NCI-H2196 treated with DMSO at 0.1 percent for 48 hours (cell line): Measurements from ENCODE around the gene IGF1R.

ENCODE experiments used
- DNase-seq: peaks from one replicate; lab custom pipeline; 2025; ENCODE audit not compliant: unreplicated experiment; lab: John Stamatoyannopoulos, UW

Gene IGF1R

DNA sequence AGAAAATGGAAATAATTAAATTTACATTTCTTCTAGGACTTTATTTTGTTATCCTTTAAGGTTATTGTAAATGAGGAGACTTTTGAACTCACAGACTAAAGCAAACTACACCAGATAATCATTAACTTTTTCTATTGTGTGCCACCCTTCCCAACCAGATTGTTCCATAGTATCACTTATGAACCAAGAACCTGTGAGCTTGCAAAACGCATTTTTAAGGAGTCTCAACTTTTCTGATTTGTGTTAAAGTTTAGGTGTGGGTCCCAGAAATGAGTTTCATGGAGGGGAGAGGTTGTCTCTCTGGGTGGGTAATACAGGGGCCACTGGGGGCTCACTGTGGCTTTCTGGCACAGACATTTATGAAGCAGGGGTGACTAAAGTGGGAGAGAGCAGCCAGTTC is 75.7 kb downstream of the IGF1R start:
- no peak for DNase-seq

DNA sequence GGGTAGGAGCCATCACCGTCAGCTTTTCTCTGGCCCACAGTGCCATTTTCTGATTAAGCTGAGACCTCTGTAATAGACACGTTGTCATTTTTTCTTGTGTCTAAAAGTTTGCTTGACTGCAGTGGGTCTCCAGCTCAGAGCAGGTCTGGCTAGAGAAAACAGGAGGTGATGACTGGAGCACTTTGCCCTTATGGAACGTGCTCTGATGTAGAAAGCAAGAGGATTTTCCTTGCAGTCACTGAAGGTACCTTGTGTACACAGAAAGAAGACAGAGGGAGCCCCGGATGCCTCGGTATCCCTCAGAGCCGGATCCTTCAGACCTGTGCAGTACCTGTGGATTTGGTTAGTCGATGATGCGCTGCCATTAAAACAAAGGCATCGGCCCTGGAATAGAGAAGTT is 76.2 kb downstream of the IGF1R start:
- no peak for DNase-seq

DNA sequence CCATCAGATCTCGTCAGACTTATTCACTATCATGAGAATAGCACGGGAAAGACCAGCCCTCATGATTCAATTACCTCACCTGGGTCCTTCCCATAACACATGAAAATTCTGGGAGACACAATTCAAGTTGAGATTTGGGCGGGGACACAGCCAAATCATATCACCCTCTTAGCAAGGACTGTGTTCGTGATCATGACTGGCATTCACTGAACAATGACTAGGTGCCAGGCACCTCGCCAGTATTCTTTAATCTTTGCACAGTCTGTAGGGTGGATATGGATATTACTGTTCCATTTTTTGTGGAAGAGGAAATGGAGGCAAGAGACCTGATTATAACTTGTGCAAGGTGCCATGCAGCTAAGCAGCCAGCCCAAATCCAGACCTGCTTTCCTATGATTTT is 77.5 kb downstream of the IGF1R start:
- DNase-seq = no peak

DNA sequence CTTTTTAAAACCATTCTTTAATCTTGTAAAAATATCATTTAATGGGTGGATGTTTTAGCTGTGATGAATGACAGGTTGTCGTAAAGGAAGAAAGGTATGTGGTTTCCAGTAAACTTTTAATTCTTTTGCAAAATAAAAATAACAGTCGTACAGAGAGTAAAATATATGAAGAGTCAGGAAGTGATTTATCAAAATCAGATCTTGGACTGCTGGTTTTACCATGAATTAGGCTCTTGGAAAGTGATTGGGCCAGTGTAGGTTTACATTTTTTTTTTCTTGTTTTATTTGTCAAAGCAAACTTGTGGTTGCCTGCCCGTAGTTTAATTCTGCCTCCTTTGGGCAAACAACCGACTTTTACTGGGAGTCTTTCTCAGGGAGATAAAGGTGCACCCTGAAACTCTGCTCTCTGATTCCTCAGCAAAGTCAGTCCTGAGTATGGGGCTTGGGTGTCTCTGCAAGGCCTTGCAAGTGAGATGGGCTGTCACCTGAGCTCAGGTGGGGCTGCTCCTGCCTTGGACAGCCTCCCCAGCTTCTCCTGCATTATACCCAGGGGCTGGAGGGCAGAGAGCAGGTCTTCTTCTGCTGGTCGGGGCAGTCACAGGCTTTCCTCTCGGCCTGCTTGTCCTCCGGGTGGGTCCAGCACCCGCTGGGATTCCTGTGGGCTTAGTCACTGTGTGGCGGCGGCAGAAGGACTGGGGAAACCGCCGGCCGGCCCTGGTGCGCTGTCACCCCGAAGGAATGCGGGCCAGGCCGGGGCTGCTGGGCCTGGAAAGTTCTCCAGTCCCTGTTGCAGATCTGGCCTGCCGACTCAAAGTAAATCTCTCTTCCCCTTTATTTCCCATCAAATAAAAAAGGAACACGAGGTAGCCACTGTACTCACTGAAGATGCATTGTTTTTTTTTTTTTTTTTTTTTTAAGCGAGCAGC is 79.0 kb downstream of the IGF1R start:
- DNase-seq = no peak

DNA sequence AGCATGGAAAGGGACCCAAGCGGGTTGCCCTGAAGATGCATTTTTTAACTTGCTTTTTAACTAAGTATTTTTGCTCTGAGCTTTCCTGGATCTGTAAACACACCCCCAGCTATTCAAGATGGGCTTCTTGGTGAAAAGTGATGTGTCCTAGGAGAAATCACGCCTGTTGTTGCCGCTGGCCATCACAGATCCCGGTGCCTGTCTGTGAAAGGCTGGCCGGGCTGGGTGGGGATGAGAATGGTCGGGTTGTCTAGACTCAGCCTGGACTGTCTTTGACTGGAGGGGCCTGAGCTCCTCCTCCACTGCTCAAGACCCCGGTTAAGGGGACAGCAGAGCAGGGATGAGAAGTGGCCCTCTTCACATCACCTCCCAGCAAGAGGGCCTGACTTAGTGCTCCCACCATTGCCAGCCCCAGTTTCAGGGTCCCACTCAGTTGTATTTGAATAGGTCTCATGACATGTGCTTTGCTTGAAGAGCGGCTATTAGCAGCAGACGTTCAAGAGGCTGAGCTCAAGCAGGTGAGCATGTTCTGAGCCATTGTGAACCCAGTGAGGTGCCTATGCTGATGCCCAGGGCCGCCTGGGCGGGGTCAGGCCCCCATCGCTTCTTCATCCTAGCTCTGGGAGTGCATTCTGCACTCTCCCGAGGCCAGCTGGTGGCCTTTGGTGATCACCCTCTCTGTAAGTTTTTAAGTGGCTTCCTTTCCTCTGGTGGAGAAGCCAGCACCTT is 79.9 kb downstream of the IGF1R start:
- no peak for DNase-seq

DNA sequence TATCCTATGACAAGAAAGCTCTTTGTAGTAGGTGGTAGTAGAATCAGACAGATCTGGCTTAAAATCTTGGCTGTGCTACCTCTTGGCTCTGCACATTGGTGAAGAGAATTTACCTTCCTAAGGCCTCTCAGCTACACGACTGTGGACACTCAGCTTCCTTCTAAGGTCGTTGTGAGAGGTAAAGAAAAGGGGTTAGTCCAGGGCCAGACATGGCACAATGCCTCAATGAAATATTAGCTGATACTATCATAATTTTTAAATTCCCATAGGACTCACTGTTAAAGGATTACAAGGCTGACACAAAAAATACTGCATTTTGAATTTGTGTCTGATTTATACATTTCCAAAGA is 80.4 kb downstream of the IGF1R start:
- no peak for DNase-seq

DNA sequence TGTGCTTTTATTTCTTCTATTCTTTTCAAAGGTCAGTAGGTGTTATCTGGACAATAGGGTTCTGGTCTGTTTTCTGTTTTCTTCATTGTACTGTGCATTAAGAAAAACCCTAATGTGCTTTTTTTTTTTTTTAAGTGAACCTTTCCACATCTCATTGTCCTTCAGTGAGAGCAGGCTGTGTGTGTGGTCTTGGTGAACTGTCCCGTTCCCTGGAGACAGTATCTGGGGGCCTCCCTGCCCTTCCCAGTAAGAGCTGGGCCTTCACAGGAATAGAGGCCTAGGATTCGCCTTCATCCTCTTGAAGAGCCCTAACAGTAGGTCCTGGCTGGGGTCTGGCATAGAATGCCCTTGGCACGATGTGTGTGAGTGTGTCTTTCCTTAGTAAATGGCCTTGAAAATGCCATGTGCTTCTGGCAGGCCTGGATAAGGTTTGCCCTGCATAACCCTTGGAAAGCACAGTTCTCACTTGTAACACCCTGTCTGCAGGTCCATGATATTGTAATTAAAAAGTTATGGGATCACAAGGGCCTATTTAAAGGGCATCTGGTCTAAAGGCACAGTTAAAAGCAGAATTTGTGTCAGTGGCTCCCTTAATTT is 81.2 kb downstream of the IGF1R start:
- no peak for DNase-seq

DNA sequence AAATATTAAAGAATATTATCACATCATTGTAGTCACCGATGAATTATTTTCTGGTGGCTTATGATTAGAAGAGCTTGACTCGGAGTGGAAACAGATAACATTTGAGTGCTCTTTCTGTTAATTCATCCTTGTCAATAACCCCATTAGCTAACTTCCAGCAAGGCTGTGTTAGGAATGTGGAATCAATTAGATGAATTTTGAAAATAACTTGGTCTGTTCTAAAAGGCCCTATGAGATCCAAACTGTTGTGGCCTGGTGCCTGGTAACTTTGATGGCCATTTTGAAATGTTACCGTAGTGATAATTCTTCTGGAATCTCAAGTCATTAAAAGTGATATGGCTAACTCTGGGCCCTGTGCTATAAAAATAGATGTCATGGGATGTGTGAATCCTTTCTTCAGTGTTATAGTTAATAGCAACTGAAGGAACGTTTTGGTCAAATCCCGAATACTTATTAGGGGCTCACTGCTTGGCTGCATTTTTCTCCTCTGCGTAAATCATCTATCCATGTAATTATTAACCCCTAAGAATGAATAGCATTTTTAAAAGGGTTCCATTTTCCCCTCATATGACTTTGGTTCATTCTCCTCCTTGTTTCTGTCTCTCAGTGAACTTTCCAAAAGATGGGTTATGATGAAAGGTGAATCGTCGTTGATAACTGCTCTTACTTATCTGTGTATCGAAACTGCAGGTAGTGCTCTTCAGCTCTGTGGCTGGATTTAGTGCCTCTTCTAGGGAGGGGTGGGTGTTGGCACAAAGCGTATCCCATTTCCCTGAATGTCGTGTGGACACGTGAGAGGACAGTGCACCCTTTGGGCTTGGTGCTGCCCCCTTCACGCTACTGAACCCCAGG is 82.7 kb downstream of the IGF1R start:
- no peak for DNase-seq

DNA sequence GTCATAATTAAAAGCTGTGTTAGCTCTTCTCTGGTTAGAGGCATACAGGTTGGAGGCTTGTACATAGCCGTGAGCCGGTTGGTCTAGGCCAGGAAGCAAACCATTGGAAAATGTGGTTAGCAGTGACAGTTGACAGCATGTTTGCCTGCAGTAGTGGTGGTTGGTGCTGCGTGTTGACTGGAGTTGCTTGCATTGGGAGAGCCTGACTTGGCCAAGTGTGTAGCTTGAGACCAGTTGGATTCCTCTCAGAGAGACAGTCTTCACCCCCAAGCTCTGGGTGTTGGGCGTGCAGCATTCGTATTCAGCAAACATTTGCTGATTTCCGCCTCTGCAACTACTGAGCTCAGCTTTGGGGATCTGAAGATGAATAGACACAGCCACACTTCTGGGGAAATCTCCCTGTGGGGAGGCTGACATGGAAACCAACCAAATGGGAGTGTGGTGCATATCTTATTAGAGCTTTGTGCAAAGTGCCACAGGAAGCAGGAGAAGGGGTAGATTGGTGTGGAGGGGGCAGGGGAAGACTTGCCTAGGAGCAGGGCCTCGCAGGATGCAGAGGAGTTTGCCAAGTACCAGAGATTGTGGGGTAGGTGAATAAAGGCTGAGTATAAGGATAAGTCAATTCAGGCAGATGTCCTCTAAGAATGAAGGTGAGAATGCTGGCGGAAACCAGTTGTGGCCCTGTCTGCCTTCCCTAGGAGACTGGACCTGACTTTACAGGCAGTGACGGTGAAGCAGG is 83.5 kb downstream of the IGF1R start:
- DNase-seq = no peak

DNA sequence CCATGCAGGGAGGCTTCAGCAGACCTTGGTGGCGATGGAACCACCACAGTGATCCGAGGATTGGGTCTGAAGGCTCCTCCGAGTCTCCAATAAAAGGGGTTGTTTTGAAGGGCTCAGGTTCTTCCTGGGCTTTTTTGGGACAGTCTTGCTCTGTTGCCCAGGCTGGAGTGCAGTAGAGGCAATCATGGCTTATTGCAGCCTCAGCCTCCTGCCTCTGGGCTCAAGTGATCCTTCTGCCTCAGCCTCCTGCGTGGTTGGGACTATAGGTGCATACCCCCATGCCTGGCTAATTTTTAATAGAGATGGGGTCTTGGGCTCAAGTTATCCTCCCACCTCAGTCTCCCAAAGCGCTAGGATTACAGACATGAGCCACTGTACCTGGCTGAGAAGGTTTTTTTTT is 84.8 kb downstream of the IGF1R start:
- no peak for DNase-seq

DNA sequence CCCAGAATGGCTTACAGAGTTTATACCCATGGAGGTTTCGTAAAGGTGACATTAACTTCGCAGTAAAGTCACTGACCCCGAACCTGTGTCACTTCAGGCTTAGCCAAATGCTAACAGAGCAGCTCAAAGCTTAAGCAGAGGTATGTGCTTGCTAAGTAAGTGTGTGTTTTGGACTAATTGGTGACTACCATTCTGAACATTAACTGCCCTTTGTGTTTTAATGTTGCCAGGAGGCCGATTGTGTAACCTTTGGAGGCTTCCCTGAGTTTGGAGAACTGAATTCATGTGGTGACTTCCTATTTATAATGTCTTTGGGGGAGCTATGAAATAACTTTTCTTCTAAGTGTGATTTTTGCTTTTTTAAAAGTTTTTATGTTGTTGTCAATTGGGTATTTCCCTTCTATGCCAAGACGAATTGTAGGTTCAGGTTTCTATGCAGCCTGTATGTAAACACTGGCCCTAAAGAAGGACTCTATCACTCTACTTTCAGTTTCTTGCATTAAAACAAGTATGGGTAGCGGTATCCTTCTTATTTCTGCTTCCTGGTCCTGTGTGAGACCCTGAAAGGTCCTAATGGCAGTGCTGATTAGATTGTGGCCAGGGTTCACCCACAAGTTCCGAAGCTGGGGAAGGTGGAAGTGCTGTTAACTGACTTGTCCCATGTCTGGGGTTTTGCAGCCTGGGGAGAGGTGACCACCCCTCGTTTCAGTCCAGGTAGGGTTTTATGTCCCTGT is 86.3 kb downstream of the IGF1R start:
- DNase-seq = no peak

DNA sequence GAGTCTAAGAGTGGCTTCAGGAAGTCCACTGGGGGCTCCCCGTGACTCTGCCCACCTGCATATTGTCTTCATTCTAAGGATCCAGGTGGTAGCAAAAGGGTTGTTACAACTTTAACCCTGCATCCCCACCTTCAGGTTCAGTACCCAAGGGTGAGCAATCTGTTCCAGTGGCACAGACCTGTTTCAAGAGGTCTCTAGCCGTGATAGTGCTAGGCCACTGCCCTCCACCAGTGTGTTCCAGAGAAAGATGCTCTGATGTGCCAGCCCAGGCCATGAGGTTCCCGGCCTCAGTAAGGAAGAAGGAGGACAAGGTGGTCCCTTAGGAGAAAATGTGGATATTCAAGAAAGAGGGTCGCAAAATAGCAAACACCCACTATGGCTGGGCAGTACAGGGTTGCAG is 87.0 kb downstream of the IGF1R start:
- no peak for DNase-seq

DNA sequence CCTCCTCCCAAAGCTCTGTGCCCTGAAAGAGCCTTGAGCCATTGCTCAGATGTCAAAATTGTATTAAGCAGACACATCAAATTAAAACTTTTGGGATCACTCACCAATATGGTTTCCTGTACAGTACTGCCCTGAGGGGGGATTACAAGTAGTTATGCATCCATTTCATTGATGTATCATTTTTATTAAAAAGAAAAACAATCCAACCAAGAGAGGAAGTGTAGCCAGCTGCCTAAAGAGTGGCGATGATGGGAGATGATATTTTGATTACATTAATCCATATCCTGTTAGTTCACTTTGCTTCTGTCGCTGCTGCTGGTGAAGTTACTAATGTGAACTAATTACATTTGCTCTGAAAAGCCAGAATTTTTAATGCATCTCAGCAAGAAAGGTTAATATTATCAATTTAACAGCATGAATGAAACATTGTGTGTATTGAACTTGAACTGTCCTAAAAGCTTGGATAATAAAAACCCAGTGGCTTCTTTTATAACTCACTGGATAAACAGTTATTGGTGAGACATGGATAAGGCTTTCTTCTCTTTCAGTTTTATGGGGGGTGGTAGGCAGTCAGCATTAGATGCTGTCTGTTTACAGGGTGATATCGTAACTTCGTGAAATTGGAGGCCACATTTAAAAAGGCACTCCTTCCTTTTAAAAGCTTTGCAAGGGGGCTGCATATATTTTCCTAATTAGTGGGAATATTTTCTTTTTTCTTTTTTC is 87.7 kb downstream of the IGF1R start:
- DNase-seq = no peak

DNA sequence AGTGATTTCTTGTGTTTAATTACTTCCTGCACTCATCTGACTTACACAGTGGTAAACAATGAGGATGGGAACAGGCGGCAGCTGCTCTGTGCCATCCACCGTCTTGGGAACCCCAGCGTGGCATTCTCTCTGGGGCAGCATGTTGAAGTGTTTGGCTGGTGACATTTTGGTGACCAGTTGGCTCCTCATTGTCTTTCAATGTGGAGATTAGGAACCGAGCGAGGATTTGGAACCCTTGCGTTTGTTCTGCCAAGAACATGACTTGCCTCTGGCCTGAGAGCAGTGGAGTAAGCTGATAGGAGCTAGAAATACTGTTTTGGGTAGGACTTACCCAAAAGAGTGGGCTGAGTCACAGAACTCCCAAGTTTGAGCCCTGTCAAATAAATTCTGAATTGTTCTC is 88.8 kb downstream of the IGF1R start:
- no peak for DNase-seq

DNA sequence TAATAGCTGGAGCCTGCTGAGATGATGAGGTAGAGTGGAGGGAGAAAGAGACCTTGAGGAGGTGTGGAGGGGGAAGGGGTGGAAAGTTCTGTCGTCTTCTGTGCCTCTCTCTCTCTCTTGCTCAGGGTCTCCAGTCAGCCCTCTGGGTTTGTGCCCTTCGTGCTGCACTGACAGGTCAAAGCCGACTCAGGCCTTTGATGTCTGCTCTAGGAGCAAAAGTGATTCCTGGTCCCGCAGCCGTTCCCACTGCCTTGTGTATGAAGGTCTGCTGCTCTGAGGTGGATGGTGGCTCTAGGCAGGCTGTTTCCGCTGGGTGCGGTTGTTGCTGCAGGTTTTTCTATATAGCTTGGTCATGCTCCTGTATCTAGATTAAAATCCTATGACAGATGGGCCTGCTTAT is 89.4 kb downstream of the IGF1R start:
- DNase-seq = no peak

DNA sequence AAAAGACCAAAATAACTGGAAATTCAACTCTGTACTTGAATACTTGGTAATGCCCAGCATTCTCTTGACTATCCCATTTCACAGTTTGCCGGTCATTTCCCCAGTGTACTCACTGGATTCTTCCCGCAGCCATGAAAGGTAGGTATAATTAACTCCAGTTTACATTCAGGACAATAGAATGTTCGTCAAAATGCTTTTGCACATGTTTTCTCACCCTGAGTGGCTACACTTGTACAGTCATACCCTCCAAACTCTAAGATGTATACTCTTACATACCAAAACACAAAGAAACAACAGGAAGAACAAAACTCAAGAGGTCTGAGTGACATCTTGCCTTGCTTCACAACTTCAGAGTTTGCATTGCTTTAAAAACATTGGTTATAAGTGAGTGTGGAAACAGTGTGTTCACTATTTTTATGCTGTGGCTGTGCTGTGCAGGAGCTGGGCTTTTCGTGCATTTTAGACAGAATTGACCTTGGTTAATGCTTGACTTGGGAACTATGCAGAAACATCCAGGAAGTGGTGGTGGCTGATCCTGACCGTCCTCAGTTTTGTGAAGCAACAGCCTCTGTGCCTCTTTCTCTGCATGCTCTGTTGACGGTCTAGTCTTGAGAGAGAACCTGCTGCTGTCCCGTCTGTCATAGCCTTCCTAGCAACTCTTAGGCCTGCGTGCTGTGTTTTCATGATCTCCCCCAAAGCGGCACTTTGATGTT is 90.5 kb downstream of the IGF1R start:
- no peak for DNase-seq

DNA sequence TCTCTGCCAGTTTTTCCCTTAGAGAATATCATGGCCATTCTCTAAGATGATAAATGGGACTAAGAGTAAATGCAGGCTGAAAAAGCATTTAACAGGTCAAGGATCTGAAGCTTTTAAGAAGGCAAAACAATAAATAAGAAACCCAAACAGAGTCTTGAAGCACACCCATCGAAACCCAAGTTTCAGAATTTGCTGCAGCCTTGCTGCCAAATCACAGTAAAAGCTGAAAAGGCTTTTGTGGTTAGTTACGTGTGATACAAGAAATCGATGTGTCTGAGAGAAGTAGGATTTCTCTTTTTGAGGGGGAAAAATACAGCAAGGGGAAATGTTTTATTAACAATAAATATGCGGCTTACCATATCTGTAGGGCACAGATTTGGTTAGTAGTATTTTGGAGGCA is 92.0 kb downstream of the IGF1R start:
- DNase-seq = no peak

DNA sequence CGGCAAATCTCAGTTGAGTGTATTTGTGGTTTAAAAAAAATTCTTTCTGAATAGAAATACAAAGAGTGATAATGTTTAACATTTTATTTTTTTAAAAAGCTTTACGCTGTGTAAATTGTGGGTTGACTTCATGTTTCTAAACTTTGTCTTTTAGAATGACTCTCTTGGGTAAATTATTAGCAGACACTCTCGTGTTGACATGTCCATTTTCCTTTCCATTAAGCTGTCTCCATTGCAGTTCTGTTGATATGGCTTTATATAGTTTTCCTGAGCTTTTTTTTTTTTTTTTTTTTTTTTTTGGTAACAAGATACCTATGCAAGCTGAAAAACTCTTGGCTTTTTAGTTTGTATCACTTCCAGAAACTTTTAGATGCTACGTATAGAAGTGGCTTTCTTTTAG is 92.6 kb downstream of the IGF1R start:
- no peak for DNase-seq

DNA sequence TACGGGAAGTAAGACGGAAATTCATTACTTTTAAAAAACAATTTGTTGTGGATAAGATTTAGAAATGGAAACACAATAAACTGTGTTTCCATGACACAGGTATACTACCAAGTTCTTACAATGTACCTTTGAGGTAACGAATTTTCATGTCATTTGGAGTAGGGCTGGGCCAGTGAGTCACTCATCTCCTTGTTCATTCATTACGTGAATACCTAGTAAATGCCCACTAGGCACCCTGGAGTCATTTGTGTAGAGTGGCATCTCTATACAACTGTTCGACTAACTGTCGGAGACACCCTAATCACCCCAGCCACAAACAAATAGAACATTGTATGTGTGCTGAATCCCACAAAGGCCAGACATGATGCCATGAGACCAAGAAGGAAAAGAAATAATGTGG is 94.8 kb downstream of the IGF1R start:
- no peak for DNase-seq
